GM12874 (cell line): ENCODE results near the gene RAB26.

ENCODE experiments used
- TF ChIP-seq, protein P1 (sequence below): IDR thresholded peaks from 2 replicates; pipeline ENCODE4 v1.5.1; 2011; ENCODE audit warnings: low read depth, mild to moderate bottlenecking, control low read depth, low read length, moderate library complexity; ENCODE audit not compliant: insufficient read depth

The RAB26 gene

GRCh38 chr16:2171601-2172178 lies 23.3 kb downstream of the RAB26 start:
- TF ChIP-seq, protein P1, sequence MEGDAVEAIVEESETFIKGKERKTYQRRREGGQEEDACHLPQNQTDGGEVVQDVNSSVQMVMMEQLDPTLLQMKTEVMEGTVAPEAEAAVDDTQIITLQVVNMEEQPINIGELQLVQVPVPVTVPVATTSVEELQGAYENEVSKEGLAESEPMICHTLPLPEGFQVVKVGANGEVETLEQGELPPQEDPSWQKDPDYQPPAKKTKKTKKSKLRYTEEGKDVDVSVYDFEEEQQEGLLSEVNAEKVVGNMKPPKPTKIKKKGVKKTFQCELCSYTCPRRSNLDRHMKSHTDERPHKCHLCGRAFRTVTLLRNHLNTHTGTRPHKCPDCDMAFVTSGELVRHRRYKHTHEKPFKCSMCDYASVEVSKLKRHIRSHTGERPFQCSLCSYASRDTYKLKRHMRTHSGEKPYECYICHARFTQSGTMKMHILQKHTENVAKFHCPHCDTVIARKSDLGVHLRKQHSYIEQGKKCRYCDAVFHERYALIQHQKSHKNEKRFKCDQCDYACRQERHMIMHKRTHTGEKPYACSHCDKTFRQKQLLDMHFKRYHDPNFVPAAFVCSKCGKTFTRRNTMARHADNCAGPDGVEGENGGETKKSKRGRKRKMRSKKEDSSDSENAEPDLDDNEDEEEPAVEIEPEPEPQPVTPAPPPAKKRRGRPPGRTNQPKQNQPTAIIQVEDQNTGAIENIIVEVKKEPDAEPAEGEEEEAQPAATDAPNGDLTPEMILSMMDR: no peak

DNA sequence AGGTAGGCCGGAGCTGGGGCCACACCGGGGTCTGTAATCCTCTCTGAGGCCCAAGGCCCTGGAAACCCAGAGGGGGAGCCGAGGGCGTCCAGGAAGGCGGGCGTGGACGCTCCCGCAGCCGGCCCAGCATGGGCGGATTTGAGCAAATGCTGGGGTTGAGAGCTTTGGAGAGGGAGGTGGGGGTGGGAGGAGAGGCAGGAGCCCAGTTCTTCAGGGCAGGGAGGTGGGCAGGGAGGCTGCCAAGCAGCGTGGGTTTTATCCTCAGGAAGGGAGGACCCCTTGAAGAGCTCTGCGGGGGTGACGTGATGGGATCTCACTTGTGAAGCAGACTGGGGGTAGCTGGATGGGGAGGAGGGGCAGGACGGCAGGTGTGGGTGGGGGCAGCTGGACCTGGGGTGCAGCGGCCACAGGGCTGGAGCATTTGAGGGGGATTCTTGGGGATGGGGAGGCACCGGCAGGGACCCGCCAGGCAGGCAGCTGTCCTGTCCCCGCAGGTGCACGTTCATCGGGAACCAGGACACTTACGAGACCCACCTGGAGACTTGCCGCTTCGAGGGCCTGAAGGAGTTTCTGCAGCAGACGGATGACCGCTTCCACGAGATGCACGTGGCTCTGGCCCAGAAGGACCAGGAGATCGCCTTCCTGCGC lies 24.4 kb downstream of the RAB26 start:
- TF ChIP-seq, protein P1: no peak

DNA sequence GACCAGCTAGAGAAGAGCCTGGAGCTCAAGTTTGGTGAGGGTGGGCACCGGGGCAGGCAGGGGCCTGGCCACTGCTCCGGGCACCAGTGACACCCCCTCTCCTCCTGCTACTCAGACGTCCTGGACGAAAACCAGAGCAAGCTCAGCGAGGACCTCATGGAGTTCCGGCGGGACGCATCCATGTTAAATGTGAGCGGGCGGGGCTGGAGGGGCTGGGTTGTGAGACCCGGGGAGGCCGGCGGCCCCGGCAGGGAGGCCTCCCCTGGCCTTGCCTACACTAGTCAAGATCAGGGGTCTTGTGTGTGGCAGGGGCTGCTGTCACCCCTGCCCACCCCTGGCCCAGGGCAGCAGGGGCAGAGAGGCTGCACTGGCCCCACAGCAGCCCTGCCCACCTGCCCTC lies 24.9 kb downstream of the RAB26 start:
- TF ChIP-seq, protein P1: no peak

- TF ChIP-seq, protein P1: no peak
Measured at GRCh38 chr16:2173916-2174315, 25.5 kb downstream of the RAB26 start.

GRCh38 chr16:2174396-2175131 lies 26.1 kb downstream of the RAB26 start:
- TF ChIP-seq, protein P1: no peak

GRCh38 chr16:2175454-2175853 lies 27.0 kb downstream of the RAB26 start:
- TF ChIP-seq, protein P1: no peak

DNA sequence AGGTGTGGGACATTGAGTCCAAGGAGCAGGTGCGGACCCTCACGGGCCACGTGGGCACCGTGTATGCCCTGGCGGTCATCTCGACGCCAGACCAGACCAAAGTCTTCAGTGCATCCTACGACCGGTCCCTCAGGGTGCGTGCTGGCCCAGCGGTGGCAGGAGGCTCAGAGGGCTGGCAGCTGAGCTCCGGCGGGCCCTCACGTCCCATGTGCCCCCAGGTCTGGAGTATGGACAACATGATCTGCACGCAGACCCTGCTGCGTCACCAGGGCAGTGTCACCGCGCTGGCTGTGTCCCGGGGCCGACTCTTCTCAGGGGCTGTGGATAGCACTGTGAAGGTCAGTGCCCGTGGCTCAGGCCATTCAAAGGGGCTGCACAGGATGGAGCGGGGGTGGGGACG lies 27.6 kb downstream of the RAB26 start:
- TF ChIP-seq, protein P1: no peak
